Smooth muscle cell (in vitro differentiated cells): ENCODE data around the gene RGN. TPM values are rescaled to one million over a fixed set of nuclear protein-coding genes. Genes with fewer than 3 reads are reported as not detected.
"Not testable (repeated sequence)": the region's sequence is repeated elsewhere in the genome, so short reads cannot be mapped to it uniquely, and the experiment has no call there.

ENCODE experiments used
- DNase-seq: peaks from one replicate; lab custom pipeline; 2025; ENCODE audit not compliant: unreplicated experiment; lab: John Stamatoyannopoulos, UW
- H2AFZ ChIP-seq: fragments of 200-600 bp; sonication (generic); 2 replicates; pipeline ENCODE4 v1.6.0; 2016; ENCODE audit warnings: antibody characterized with exemption, low read depth, mild to moderate bottlenecking
- H3F3A ChIP-seq: fragments of 200-600 bp; sonication (generic); 2 replicates; pipeline ENCODE4 v1.6.0; 2017; ENCODE audit warnings: antibody characterized with exemption, low read depth
- H3K27ac ChIP-seq: fragments of 200-600 bp; sonication (generic); 2 replicates; pipeline ENCODE4 v1.5.1; 2016; ENCODE audit warnings: low read depth, mild to moderate bottlenecking
- H3K27me3 ChIP-seq: fragments of 200-600 bp; sonication (generic); 2 replicates; pipeline ENCODE4 v1.6.1; 2016; ENCODE audit warnings: low read depth, mild to moderate bottlenecking
- H3K36me3 ChIP-seq: fragments of 200-600 bp; sonication (generic); 2 replicates; pipeline ENCODE4 v1.5.1; 2016; ENCODE audit warnings: low read depth
- H3K4me1 ChIP-seq: fragments of 200-600 bp; sonication (generic); 2 replicates; pipeline ENCODE4 v1.5.1; 2016; ENCODE audit warnings: low read depth
- H3K4me2 ChIP-seq: fragments of 200-600 bp; sonication (generic); 2 replicates; pipeline ENCODE4 v1.6.0; 2016; ENCODE audit warnings: mild to moderate bottlenecking
- H3K4me3 ChIP-seq: fragments of 200-600 bp; sonication (generic); 2 replicates; pipeline ENCODE4 v1.5.1; 2016; ENCODE audit warnings: mild to moderate bottlenecking
- H3K79me2 ChIP-seq: fragments of 200-600 bp; sonication (generic); 2 replicates; pipeline ENCODE4 v1.6.0; 2016; ENCODE audit warnings: low read depth, mild to moderate bottlenecking
- H3K9ac ChIP-seq: fragments of 200-600 bp; sonication (generic); 2 replicates; pipeline ENCODE4 v1.6.0; 2016; ENCODE audit warnings: low read depth
- H3K9me3 ChIP-seq: fragments of 200-600 bp; sonication (generic); replicated peaks from 2 replicates; pipeline ENCODE4 v1.5.1; 2016; ENCODE audit warnings: low read depth
- H4K20me1 ChIP-seq: fragments of 200-600 bp; sonication (generic); 2 replicates; pipeline ENCODE4 v1.6.0; 2016; ENCODE audit warnings: low read depth
- CTCF ChIP-seq: fragments of 200-600 bp; sonication (generic); IDR thresholded peaks from 2 replicates; pipeline ENCODE4 v1.5.1; 2017; ENCODE audit warnings: borderline replicate concordance, mild to moderate bottlenecking, antibody characterized with exemption; ENCODE audit not compliant: insufficient read depth, poor library complexity, severe bottlenecking
- WGBS: methylation state at CpG from one replicate; pipeline ENCODE4 v1.1.7; 2016; ENCODE audit warnings: low lambda C conversion rate; 5-methylcytosine and 5-hydroxymethylcytosine counted together
- polyA plus RNA-seq: library from polyadenylated mRNA; unstranded; fragments of >200 nt; fragmentation: Nextera tagmentation; extraction: Ambion mirVana; gene quantifications from 2 replicates; pipeline ENCODE4 v1.2.1, GENCODE V29; 2016
- total RNA-seq: library from RNA; depleted of rRNA; stranded (reverse); fragments of >200 nt; gene quantifications from 2 replicates; pipeline ENCODE4 v1.2.3, GENCODE V29; 2014

RGN gene
- total and polyA plus RNA-seq, 2 experiments from 2014 or later, result 2.5 to 3.6 TPM

GRCh38 chrX:47097018-47097417 is 18.8 kb downstream of the RGN start:
- WGBS, result 69% methylated on average over 4 of the region's 4 CpGs
- H3K9me3 ChIP-seq, result no peaks in the 10 kb centered on the region
- H3K27me3 ChIP-seq, result no peaks in the 10 kb centered on the region
- H3K4me1 ChIP-seq, result no peaks in the 10 kb centered on the region
- no peak overlapping the region for H3K4me3 ChIP-seq
- H3F3A ChIP-seq, result no peaks in the 10 kb centered on the region
- H3K4me2 ChIP-seq, result no peak overlapping the region
- no peaks in the 10 kb centered on the region for H3K79me2 ChIP-seq
- no peak overlapping the region for H3K27ac ChIP-seq
- no peak for DNase-seq
- no peak overlapping the region for H2AFZ ChIP-seq
- H3K9ac ChIP-seq, result no peak overlapping the region
- no peak for TF ChIP-seq CTCF
- H3K36me3 ChIP-seq, result no peaks in the 10 kb centered on the region
- H4K20me1 ChIP-seq, result no peaks in the 10 kb centered on the region

DNA sequence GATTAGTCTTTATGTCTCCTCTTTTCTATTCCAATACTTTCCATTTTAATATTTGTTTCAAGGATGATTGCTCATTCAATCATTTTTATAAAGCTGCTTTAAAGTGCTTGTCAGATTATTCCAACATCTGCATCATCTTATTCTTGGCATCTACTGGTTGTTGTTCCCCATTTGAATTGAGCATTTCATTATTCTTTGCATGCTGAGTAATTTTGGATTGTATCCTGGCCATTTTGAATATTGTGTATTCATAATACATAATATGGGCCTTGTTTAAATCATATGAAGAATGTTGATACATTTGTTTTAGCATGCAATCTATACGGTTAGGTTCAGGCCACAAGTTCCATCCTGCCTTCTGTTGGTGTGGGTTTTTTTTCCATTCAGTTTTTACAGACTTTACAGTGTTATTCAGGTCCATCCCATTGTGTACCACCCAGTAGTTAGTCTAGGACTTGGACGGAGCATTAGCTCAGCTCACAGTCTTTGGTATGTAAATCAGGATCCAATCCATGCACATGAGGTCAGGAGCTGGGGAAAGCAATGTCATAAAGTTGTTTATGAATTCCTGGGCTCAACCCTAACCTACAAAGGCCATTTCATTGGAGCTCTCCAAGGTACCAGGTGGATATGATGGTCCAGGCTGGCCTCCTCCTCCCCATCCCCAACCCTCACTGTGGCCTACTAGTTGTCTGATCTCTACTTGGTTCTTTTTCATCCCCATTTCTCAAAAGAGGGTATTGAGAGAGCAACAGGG is 20.3 kb downstream of the RGN start:
- Histone ChIP-seq H3K4me2 (no peak overlapping the region), H3K36me3 (no peaks in the 10 kb centered on the region), H3K9ac (no peak overlapping the region), H3K4me3 (no peak overlapping the region), H3K27me3 (no peaks in the 10 kb centered on the region), H3F3A (no peaks in the 10 kb centered on the region), H3K79me2 (no peaks in the 10 kb centered on the region), H3K27ac (no peak overlapping the region), H4K20me1 (no peaks in the 10 kb centered on the region), H3K4me1 (no peaks in the 10 kb centered on the region), H3K9me3 (no peaks in the 10 kb centered on the region), H2AFZ (no peak overlapping the region)
- WGBS, result 80% methylated on average over 2 of the region's 2 CpGs
- no peak for DNase-seq
- TF ChIP-seq CTCF, result no peak

DNA sequence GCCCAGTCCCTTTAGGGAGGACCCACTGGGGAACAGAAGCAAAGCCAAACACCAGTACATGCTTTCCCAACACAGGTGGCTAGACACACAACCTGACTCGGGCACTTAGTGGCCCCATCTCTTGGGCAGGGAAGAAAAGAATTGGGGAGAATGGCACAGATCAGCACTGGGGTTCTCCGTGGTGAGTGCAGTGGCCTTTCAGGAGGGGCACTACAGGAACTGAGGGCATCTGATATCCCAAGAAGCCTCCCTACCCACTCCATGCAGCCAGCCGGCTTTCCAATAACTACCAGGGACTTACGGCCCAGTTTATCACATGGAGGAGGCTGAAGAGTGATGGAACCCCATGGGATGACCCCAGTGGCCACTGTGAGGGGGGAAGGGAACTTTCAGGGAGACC is 23.0 kb downstream of the RGN start:
- no peak for TF ChIP-seq CTCF
- Histone ChIP-seq H3K27me3 (no peaks in the 10 kb centered on the region), H3K4me2 (no peak overlapping the region), H3F3A (no peaks in the 10 kb centered on the region), H3K79me2 (no peaks in the 10 kb centered on the region), H3K36me3 (no peaks in the 10 kb centered on the region), H3K4me3 (no peak overlapping the region), H4K20me1 (no peaks in the 10 kb centered on the region), H3K9me3 (no peaks in the 10 kb centered on the region), H3K4me1 (no peaks in the 10 kb centered on the region), H2AFZ (no peak overlapping the region), H3K27ac (no peak overlapping the region), H3K9ac (no peak overlapping the region)
- DNase-seq, result no peak
- 86% methylated on average over 4 of the region's 4 CpGs for WGBS

- not testable (repeated sequence) for H4K20me1 ChIP-seq, H3K27me3 ChIP-seq, H2AFZ ChIP-seq, DNase-seq, H3K4me3 ChIP-seq, H3K4me1 ChIP-seq, H3F3A ChIP-seq, H3K9ac ChIP-seq, H3K4me2 ChIP-seq, H3K27ac ChIP-seq, H3K9me3 ChIP-seq, H3K79me2 ChIP-seq, H3K36me3 ChIP-seq
- 95% methylated on average over 34 of the region's 40 CpGs for WGBS
Observed at GRCh38 chrX:47110936-47111615, 32.8 kb downstream of the RGN start.
